T-helper 9 cell (primary cell): ENCODE results near the gene TAF3.

Experiments
- DNase-seq: peaks from one replicate; pipeline ENCODE4 v3.0.0-alpha.2; 2020

The TAF3 gene

GRCh38 chr10:7887174-7887816, 69.0 kb downstream of the TAF3 start:
- no peak for DNase-seq

- no peak for DNase-seq
These were observed 71.7 kb downstream of the TAF3 start for GRCh38 chr10:7889947-7890542.

DNA sequence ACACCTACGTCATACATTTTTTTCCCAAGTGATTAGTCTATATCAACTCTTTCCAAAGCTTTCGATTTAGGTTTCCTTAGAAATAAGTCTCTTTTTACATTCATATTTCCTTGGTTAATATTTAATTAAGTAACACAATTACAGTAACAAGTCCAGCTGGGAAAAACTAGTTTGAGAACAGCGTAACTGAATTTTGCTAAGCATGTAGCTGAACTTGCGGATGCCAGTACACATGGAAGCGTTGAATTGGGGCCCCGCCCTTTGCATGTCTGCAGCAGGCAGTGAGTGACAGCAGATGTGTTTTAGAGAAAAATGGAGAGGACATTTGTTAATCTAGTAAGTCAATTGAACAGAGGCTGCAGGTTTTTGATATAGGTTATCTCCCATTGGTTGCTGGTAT, 72.5 kb downstream of the TAF3 start:
- no peak for DNase-seq

- DNase-seq = no peak
These were observed 73.3 kb downstream of the TAF3 start for GRCh38 chr10:7891634-7892033.

- DNase-seq = no peak
These were observed 73.8 kb downstream of the TAF3 start for GRCh38 chr10:7892146-7892545.

- DNase-seq = no peak
These were observed 77.4 kb downstream of the TAF3 start for GRCh38 chr10:7895699-7896090.

- DNase-seq = no peak
These were observed 78.0 kb downstream of the TAF3 start for GRCh38 chr10:7896297-7896696.

DNA sequence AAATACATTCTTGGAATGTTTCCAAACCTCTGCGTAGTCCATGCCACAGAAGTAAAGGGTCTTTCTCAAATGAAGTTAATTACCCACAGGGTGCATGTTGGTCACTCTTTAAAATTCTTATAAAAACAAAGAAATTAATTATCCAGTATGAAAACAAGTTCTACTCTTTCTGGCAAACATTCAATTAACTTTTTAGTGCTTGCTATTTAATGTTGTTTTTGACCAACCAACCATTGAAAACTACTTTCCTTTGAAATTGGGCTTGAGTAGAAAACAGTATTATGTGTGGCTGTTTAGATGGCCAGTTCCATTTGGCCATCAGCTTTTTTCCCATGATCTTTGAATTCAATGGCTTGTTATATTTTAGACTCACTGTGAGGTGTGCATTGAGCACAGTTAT, 83.0 kb downstream of the TAF3 start:
- no peak for DNase-seq

GRCh38 chr10:7902413-7902812, 84.1 kb downstream of the TAF3 start:
- no peak for DNase-seq

- DNase-seq = no peak
These were observed 85.5 kb downstream of the TAF3 start for GRCh38 chr10:7903851-7904250.

DNA sequence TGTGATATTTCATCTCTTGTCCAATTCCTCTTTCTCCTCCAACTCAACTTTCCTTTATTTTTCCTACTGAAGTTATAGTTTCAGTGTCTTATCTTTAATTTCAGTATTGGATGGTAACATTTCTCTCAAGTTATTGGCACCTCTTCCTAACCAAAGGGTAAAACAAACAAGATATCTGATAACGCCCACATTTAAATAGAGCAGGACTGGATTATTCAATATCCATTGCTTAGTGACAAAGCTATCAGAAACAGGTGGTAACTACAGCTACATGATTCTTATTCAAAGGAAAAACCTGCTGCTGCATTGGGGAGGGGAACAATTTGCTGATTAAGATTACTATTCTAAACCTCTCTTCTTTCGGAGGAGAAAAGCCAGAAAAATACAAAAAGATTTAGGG, 87.8 kb downstream of the TAF3 start:
- no peak for DNase-seq

DNA sequence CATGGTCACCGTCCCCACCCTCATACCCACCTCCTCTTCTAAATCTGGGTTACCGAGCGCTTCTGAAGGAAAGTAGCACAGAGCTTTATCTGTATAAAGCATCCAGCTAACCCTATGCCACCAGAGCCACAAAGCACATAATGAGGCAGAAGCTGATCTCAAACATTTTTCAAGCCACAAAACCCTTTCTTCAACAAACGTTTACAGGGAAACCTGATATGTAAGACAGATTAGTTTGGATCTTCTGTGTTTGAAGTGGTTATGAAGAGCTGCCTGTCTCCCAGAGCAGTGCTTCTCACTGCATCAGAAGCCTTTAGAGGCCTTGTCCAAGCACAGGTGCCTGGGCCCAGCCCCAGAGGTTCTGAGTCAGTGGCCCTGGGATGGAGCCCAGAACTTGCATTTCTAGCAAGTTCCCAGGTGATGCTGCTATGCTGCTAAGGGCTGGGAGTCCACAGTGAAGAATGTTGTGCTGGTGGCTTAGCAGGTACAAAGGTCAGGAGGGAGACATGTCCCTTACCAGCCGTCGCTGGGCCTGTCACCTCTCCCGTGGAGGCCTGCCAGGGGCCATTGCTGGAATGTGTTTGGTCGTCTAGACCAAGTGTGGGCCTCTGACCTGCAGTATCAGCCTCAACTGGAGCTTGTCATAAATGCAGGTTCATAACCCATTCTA, 90.4 kb downstream of the TAF3 start:
- no peak for DNase-seq

DNA sequence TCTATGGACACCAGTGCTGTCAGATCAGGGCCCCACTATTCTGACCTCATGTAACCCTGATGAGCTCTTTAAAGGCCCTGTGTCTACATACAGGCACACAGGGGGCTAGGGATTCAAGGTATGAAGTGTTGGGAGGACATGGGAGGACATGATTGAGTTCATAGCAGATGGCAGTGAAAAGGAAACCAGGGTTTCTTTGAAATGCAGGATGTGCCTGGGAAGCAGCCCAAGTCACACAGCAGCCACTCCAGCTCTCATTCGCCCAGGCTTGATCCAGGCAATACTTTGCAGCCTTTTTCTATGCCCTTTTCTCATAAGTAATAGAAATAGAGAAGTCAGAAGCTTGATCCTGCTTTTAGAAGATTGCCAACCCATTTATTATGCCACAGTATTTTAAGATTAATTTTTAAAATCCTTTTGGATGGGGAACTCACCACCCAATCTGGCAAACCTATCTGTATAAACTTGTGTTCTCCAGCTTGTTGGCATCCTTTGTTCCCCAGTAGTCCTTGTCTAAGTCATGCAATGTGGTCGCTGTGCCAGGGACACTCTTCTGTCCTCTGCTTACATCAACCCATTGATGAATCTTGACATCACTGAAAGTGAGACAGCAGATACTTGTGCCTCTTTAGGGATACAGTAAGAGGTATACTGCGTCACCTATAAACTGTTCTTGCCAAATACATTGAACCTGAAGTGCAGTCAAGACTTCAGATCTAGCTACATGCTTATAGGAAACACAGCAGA, 95.0 kb downstream of the TAF3 start:
- DNase-seq = no peak

- DNase-seq = no peak
These were observed 97.7 kb downstream of the TAF3 start for GRCh38 chr10:7915923-7916536.

DNA sequence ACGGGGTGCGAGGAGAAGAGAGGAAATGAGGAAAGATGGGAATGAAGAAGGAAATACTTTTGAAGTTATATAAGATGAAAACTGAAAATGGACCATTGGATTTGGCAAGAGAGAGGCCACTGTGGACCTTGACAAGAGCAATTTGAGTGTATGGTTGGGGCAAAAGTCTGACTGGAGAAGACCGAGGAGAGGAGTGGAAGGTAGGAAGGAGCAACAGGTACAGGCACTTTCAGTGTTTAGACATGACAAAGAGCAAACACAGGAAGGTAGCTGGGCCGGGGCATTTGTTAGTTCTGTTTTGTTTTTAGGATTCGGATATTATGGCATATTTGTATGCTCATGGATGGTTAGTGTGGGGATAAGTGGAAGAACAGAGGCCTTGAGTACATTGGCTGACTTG, 99.4 kb downstream of the TAF3 start:
- DNase-seq = no peak

- no peak for DNase-seq
These were observed 104.4 kb downstream of the TAF3 start for GRCh38 chr10:7922707-7923106.

DNA sequence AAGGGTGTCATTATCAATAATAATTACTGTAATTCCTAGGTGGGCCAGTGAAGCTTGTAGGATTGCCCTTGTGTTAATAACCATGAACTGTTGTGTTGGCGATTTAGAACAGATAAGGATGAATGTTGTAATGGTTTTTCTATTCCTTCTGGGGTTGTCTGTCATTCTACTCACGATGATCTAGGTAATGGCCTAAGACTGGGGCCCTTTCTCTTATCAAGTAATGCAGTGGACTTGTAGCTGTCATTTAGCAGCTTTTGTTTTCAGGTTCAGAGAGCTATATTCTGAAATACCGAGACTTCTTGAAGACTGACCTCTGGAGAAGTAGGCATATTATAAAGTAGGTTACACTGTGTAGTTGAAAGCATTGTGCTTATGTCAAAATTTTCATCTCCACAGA, 110.2 kb downstream of the TAF3 start:
- no peak for DNase-seq

GRCh38 chr10:7932301-7933036, 114.2 kb downstream of the TAF3 start:
- no peak for DNase-seq

DNA sequence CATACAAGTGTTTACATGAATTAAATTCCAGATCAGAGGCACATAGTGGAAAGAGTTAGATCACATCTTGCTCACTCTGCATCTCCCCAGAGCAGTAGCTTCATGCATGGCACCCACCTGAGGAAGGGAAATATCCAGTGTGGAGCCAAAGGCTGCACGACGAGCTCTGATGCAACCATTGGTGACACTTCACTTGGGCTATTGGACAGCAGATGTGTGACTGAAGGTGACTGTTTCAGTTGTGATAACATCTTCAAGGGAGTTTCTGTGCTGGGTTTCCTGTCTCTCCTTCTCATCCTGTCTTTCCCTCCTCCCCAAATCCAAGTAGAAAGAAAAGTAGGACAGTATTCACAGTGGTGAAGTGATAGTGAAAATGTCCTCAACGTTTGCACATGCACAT, 115.0 kb downstream of the TAF3 start:
- no peak for DNase-seq

DNA sequence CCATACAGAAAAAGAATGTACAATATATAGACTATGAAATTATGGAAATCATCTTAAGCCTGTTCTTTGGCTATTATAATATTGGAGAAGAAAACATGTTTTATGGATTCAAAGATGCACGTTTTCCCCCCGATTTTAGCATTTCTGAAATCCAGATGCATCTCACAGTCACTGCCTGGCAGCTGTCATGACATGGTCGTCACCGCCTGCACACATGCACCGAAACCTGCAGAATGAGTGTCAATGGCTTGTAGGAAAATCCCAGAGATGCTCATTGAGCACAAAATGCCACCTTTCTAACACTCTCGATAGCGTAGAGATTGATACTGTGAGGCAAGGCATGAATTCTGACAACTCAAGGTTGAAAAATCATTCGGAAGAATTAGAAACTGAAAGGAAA, 115.5 kb downstream of the TAF3 start:
- no peak for DNase-seq

DNA sequence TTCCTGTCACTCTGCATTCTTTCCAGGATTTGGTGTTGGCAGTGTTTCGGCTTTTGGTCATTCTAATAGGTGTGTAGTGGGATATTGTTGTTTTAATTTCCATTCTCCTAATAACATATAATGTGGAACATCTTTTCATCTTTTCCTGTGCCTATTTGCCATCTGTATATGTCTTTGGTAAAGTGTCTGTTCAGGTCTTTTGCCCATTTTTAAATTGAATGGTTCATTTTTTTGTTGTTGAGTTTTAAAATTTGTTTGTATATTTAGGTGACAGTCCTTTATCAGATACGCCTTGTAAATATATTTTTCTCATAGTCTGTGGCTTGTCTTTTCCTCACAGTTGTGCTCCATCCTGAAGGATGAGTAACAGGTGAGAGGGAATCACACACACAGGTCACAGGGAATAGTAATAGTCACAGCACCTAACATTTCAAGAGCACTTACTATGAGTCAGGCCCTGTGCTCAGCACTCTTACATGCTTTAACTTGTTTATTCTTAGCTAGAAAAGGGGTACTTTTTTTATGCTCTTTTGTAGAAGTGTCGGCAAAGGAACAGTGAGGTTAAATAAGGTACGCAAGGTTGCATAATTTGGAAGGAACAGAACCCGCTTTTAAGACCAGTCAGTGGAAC, 119.1 kb downstream of the TAF3 start:
- no peak for DNase-seq

DNA sequence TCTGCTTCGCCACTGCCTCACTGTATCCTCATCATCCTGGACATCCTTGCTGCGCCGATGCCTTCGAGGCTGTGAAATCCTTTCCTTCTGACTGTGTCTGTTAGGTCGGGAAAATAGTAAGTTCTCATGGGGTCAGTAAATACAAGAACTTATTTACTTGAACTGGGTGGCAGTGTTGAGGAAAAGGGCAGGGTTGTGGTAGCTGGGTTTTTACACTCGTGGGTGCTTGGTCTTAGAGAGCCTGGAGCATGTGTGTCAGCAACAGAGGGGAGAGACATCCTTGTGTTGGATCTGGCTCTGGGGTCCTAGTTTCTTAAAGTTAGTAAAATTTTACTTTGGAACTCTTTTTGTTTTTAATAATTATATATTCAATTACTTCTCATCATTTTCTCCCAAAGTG, 123.3 kb downstream of the TAF3 start:
- DNase-seq = no peak
